ENCODE data around the gene CPS1.

CPS1 gene

DNA sequence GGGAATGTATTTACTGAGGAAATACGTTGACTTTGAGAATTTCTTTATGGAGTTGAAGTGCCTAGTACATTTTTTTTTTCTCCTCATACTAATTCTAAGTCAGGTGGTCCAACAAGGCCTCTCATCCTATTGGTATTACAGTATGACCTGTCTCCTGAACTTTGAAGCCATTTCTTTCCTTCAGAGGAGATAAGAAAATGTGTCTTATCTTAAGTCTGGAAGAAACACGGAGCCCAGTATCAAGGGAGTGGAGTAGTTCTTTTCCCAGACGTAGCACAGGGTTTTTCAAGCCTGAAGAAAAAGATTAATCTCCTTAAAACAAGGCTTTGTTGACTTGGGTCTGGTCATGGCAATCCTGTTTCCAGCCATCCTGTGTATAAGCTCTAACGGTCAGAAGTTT is 11.6 kb upstream of the CPS1 start:
- DNase-seq (ENCODE audit: extremely low read depth in 1 of 2, low read depth in 1 of 2): no peak

DNA sequence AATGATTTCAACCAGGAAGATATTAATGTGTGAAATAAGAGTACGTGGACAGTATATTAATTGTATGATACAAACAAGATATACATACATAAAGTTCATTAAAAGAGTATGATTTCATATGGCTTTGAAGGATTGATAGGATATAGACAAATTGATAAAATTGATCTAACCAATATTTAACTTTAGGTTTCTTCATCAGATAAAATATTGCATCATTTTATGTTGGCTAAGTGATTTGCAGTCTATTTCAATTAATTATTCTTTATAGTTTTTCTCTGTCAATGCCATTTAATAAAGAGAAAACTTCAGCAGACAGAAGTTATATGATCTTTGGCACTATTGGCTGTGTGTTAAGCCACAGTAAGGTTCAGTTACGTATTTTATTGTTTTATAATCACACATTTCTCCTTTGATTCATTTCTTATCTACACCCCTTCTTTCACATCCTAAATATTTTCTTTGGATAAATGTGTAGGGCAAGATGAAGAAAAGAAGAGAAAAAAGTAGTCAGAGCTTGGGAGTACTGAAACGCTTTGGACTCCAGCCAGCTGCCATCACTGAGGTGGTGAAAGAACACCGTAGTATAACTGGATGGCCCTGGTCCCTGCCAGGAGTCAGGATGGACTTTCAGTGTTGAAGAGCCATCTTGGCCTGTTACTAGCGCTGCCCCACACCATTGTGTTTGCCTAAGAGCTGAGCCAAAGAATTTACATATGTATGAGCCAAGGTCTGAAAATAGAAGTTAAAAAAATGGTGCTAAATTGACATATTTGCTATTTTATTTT is 9.8 kb upstream of the CPS1 start:
- no peak for DNase-seq (ENCODE audit: extremely low read depth in 1 of 2, low read depth in 1 of 2)

DNA sequence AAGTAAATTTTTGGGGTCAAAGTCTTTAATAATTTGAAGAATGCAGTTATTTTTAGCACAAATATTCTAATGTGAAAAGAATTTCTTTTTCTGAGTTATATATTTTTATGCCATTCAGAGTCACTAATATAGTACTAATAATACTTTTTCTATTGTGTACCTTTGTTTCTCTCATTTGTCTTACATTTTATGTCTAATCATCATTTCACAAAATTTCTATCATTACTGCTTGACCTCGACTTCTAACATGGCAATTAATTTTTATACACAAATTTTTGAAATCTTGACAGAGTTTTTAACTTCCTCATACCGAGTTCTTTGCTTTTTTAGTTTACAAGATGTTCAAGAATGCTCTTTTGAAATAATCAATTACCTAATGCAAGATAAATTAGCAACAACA is 8.4 kb upstream of the CPS1 start:
- DNase-seq (ENCODE audit: extremely low read depth in 1 of 2, low read depth in 1 of 2): no peak

DNA sequence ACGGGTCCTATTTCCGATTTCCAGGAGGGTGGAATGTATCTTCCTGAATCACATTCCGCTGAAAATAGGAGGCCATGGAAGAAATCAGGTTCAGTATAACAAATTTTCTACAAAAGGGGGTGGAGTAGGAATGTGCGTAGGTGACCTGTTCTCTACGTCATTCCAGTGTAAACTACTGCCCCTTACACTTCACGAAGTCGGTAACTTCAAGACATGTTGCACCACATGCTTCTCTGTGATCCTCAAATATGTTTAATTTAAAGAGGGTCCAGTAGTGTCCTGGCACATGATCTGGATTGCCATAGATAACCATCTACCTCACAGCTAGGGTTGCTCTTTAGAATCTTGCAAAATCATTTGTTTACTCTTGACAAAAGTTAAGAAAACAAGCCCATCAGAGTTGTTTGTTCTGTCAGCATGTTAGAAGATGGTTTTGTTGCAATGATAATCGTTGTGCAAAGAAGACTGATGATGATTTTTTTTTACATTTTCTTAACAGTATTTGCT is 7.5 kb upstream of the CPS1 start:
- no peak for DNase-seq (ENCODE audit: extremely low read depth in 1 of 2, low read depth in 1 of 2)

DNA sequence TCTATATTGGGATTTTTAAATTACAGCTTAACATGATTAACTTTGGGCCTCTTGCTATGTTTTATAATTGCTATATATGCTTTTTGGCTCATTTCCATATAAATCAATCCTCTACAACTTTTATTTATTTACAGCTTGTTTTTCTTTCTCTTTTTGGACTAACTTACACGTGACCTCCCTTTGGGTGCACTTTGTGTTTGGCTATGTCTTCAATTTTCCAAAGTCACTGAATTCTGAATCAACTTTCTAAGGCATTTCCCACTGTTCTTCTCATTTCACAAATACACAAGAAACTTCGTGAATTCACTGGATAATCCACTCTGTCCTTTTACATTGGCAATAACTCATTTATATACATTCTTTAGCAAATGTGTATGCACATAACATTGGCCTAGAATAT is 5.4 kb upstream of the CPS1 start:
- no peak for DNase-seq (ENCODE audit: extremely low read depth in 1 of 2, low read depth in 1 of 2)

DNA sequence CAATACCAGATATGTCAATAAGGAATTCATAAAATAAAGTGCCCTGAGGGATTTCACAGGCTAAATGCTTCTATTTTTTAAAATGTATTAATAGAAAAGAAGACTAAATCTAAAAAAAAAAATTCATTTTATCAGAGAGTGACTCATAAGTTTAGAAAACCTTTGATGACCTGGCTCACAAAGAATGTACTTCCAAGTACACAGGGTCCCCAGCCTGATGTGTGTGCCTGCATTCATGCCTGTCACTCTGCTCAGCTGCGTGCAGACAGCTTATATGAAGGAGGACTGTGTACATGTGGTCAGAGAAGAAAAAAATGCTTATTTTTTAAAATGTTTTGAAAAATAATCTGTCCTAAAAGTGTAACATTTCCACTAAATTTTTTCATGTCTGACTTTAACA is 3.0 kb upstream of the CPS1 start:
- no peak for DNase-seq (ENCODE audit: extremely low read depth in 1 of 2, low read depth in 1 of 2)

DNA sequence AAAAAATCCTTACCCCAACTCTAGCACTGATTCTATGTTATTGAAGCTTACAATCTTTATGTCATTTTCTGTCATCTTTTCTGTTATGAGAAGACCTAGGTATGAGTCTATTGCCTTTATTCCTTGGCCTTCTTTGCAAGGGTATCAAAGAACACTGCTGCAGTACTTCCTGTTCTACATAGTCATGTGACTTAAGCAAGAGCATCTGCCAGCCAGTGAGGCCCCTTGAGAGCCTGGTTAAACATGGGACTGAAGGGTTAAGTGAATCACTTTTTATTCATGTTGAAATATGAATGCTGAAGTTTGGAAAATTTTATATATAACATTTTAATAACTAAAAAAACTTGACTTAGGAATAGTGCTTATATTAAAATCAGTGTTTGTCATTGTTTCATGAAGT is 844 bp upstream of the CPS1 start:
- no peak for DNase-seq (ENCODE audit: extremely low read depth in 1 of 2, low read depth in 1 of 2)

DNA sequence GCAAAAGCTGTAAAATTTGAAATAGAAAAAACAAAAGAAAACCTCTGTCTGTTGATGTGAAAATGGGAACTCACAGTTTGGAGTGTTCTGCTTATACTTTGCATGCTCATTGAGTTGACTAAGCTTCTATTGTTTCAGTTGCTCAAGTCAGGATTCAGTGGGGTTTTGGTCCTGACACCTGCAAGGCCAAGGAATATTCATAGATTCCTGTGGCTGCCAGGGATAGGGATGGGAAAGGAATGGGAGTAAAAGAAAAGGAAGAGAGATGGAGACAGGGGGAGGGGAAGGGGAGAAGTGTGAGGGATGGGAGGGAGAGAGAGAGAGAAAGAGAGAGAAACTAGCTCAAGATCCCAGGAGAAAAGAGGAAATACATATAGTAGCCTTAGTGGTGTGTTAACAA is 1.3 kb downstream of the CPS1 start:
- DNase-seq (ENCODE audit: extremely low read depth in 1 of 2, low read depth in 1 of 2): no peak

DNA sequence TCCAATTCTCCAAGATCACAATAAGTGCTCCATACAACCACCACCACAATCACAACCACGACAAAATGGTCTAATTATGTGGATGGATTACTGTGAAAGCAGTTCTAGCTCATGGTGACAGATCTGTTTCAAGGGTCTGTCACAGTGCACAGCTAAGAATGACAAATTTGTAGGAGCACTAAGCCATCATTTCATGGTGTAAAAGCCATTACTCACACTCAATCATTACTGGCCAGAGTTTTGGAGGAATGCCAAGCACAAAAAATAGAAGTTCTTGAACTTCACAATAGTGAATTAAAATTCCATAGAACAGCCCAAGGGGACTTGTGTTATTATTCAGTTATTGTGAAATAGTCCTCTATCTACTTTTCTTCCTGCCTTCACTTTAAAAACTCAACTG is 2.3 kb downstream of the CPS1 start:
- no peak for DNase-seq (ENCODE audit: extremely low read depth in 1 of 2, low read depth in 1 of 2)

DNA sequence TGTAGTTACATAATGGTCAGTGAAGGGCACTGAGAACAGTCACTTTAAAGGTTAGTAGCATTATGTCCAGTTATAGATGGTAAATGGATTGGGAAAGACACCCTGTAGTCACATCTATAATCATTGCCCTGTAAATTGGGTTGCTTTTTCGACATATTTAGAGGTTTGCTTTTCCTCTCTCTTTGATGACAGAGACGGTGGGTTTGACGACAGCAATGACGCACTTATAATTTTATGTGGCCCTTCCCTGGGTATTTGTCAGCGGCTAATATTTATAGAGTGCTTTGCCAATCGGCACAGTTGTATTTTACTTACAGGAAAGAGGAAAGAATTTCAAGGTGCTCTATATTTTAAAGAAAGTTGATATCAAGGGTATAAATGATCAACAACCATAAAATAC is 2.8 kb downstream of the CPS1 start:
- no peak for DNase-seq (ENCODE audit: extremely low read depth in 1 of 2, low read depth in 1 of 2)

DNA sequence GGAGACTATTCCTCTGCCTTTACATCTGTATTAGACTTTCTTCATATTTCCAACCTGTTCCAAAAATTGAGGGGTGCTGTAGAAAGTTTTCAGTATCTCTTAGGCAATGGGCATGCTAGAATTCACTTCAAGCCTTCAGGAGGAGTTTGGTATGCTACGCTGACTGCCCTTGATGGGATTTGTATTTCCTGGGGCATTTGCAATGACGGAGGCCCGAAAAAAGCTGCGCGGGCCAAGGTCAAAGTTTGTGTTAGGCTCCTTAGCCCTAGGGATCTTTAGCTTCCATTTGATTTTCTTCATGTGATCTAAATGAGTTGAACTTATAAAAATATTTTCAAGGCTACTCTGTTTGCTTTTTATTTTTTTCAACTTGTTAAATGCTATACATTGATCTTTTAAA is 5.1 kb downstream of the CPS1 start:
- no peak for DNase-seq (ENCODE audit: extremely low read depth in 1 of 2, low read depth in 1 of 2)

DNA sequence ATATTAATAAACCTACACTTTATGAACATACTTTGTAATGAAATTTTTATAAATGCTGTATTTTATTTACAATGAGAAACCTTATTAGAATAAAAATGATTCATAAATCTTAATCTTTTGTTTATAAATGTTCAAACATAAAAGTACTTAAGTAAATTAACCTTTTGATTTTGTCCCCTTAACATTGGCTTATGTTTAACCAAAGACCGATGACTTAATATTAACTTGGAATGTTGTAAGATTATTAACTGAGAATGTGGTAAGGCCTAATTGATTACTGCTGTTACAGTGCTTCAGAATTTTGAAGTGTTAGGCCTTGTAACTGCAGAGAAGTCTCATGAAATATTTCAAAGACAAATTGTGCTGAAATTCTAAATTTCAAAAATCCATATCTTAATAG is 5.7 kb downstream of the CPS1 start:
- DNase-seq (ENCODE audit: extremely low read depth in 1 of 2, low read depth in 1 of 2): no peak

DNA sequence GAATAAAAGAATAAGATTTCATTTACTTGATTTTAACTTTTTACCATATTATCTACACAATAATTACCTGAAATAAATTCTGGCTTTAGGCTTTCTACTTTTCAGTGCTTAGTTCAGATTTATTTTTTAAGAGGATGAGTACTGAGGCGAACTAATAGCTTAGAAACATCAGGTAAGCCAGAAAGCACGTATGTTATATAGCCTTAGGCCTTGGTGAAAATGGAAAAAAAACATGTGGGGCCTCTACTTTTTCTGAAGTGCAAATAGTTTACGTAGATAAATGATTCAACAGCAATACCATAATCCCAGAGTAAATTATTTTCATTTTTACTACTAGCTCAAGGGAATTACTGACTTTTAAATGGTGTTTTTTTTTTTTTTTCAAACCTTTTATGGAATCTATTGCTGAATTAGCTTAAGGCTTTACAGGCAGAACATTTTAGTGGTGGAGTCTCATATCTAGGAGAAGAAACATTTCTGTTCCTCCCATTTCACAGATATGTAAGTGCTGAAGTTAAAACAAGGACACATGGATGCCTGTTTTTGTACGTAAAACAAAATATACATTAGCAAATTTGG is 6.2 kb downstream of the CPS1 start:
- DNase-seq (ENCODE audit: extremely low read depth in 1 of 2, low read depth in 1 of 2): no peak

DNA sequence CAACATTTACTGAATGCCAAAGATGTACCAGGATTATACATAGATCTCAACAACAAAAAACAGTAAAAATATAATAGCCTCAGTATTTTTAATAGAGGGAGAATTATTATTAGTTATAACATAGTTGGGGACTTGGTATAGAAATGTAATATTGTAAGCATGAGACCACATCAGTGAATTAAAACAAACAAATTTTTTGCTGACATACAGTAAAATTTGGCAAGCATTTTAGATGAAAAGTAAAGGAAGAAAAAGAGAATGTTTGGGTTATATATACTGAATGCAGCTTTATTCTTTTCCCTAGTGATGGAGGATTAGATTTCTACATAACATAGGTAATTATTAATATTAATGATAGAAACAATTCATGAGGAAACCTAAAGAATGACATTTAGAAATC is 10.9 kb downstream of the CPS1 start:
- no peak for DNase-seq (ENCODE audit: extremely low read depth in 1 of 2, low read depth in 1 of 2)

DNA sequence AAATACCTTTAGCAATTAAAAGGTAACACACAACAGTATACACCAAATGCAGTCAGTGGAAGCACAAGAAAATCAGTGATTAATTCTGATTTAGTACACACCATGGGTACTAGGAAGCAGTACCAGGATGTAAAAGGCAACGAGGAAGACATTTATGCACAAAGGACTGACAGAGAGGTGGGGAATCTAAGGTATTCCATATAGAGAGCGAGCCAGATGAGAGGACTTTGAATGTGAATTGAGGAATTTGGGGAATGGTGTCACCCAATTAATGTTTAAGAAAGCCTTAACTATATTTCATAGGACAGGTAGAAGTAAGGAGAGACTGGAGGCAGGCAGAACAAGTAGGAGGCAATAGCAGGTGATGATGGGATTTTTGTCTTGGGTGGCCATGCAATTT is 11.7 kb downstream of the CPS1 start:
- no peak for DNase-seq (ENCODE audit: extremely low read depth in 1 of 2, low read depth in 1 of 2)

DNA sequence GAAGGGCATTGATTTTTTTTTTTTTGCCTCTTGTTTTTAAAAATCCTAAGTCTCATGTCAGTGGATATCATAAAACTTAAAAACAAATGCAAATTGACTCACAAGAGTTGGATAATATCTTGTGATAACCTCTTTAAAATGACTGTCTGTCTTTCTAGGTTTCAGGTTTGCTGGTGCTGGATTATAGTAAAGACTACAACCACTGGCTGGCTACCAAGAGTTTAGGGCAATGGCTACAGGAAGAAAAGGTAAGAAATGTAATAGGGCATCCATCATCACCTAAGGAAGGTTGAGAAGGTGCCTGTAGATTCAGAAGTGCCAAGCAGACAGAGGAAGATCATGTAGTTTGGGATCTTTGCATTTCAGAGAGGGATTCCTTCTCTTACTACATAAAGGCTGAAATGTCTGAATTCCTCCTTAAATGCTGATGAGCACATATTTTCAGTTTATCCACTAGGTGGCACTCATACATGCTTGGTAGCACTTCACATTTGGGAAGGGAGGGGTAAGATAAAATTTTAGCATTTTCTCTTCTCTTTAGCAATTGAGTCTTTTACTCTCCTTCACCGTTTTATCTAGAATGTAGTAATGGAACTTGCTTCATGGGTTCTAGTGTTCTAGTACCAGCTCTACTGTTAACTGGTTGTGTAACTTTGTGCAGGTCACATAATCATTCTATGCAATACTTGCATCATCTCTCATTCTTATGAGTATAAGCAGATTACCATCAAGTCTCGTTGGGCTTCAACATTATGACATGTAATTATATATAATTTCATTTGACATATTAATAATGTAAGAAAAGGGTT is 21.1 kb downstream of the CPS1 start:
- DNase-seq (ENCODE audit: extremely low read depth in 1 of 2, low read depth in 1 of 2): no peak

DNA sequence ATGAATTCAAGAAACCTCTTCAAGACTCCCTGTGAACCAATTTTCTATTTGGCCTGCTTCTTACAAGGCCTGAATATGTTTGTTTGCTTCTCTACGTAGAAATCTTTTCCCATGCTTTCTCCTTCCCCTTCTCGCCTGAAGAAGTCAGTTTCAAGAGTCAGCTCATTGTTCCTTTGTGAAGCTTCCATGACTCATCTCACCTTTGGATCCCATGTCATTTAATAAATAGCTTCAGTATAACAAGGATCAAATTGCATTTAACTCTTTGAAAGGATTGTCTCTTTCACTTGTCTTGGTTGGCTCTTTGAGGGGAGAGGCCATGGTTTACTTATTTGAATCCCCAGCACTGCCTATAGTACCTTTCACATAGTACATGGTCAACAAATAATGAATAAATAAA is 28.4 kb downstream of the CPS1 start:
- no peak for DNase-seq (ENCODE audit: extremely low read depth in 1 of 2, low read depth in 1 of 2)

DNA sequence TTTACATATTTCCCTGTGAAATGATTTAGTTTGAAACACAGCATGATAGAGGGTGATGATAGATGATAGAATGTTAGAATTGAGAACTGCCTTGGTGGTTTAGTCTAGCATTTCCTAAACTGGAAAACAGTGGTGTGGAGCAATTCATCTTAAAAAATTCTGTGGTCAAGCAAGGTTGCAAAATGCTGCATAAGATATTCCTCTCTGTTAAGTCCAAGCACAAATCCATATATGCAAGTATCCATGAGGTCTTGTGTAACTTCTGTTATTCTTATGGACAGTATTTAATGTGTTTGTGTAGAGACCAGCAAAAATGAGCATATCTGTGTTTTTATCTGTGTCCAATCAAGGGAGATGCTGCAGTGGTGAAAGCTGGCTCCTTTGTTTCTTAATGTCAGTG is 30.0 kb downstream of the CPS1 start:
- DNase-seq (ENCODE audit: extremely low read depth in 1 of 2, low read depth in 1 of 2): no peak

DNA sequence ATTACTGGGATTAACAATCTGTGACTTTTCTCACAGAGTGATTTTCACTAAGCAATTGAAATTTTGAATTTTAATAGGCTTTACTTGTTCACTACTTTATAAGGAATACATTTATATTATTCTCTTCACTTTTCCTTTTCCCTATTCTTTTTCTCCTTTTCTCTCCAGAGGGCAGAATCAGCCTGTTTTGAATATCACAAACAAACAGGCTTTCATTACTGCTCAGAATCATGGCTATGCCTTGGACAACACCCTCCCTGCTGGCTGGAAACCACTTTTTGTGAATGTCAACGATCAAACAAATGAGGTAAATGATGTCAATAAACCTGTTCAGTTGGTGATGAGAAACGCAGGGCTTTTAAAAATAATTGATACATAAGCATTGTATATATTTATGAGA is 35.3 kb downstream of the CPS1 start:
- no peak for DNase-seq (ENCODE audit: extremely low read depth in 1 of 2, low read depth in 1 of 2)

DNA sequence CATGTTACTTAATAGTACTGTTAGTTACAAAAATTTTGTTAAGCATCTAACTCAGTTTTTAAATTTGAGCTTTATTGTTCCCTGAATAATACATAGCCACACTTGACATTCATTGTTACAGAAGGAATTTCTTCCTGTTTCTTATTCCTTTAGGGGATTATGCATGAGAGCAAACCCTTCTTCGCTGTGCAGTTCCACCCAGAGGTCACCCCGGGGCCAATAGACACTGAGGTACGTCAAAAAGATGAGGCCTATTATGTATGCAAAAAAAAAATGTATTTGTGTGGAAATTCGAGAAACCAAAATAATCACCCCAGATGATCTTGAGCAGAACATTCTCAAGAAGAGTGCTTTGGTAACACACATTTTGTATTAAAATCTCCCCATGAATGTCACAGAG is 36.3 kb downstream of the CPS1 start:
- DNase-seq (ENCODE audit: extremely low read depth in 1 of 2, low read depth in 1 of 2): no peak

DNA sequence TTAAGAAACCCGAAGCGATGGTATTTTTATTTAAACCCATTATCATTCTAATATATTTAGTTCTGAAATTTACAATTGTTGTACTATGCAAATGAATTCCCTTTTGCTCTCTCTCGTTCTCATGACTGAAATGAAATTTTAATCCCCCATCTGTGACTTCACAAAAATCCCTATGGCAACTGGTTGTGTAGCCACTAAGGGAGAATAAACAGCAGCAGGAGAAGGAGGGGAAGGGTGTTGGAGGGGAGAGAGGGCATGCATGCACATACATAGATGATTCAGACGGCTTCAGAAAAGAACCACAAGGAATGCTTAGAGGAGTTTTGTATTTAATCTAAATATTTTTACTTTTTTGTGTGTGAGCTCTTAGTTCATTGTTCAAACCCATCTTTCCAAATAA is 36.8 kb downstream of the CPS1 start:
- no peak for DNase-seq (ENCODE audit: extremely low read depth in 1 of 2, low read depth in 1 of 2)

DNA sequence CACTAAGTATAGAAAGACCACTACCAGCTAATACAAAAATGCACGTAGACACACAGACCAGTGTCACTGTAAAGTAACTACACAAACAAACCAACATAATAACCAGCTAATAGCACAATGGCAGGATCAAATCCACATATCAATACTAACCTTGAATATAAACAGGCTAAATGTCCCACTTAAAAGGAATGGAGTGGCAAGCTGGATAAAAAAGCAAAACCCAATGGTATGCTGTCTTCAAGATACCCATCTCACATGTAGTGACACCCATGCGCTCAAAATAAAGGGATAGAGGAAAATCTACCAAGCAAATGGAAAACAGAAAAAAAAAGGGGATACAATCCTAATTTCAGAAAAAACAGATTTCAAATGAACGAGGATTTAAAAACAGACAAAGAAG is 41.8 kb downstream of the CPS1 start:
- no peak for DNase-seq (ENCODE audit: extremely low read depth in 1 of 2, low read depth in 1 of 2)
